Body of pancreas (tissue), 4 donors: Measurements from ENCODE around the gene MREG. TPM values are rescaled to one million over a fixed set of nuclear protein-coding genes. Genes with fewer than 3 reads are reported as not detected.
A peak's percentile ranks its signal among the peaks of the same experiment; 100 is the strongest.
"Not testable (repeated sequence)": the region's sequence is repeated elsewhere in the genome, so short reads cannot be mapped to it uniquely, and the experiment has no call there.

Experiments used
- ATAC-seq: fragments of 150-250 bp; one replicate; pipeline ENCODE4 v1.9.1; 2016
- DNase-seq, 4 donors: peaks; one replicate each; pipeline ENCODE4 v3.0.0-alpha.2; 2019
- H3K27ac ChIP-seq, 4 donors: fragments of 200-600 bp; sonication (generic); 1 replicate in 3 of 4; 2 replicates in 1 of 4; pipeline versions ENCODE4 v1.5.1 to v1.6.1; 2016 to 2019; ENCODE audit warnings: mild to moderate bottlenecking in 1 of 4, mixed read lengths in 1 of 4, moderate library complexity in 1 of 4
- H3K27me3 ChIP-seq, 2 donors: fragments of 200-600 bp; sonication (generic); one replicate each; pipeline ENCODE4 v1.6.0; 2016; ENCODE audit warnings: mild to moderate bottlenecking in 1 of 2
- H3K36me3 ChIP-seq, 2 donors: fragments of 200-600 bp; sonication (generic); replicated peaks in 1 of 2; 2 replicates each; pipeline ENCODE4 v1.5.1; 2016; ENCODE audit warnings: low read depth in 2 of 2; ENCODE audit not compliant: insufficient read depth in 1 of 2
- H3K4me1 ChIP-seq: fragments of 200-600 bp; sonication (generic); one replicate; pipeline ENCODE4 v1.6.0; 2016
- H3K4me3 ChIP-seq, 2 donors: fragments of 200-600 bp; sonication (generic); 1 replicate in 1 of 2; 2 replicates in 1 of 2; pipeline ENCODE4 v1.5.1; 2016 to 2019
- H3K9me3 ChIP-seq, 3 donors: fragments of 200-600 bp; sonication (generic); 1 replicate in 2 of 3; 2 replicates in 1 of 3; pipeline ENCODE4 v1.5.1; 2016
- CTCF ChIP-seq, 7 experiments: fragments of 450-650 bp in 4 of 7; fragments of 200-600 bp in 3 of 7; sonication (generic) in 3 of 7; IDR thresholded peaks; one replicate each; pipeline ENCODE4 v1.5.1; 2016 to 2019; ENCODE audit warnings: antibody characterized with exemption in 7 of 7
- POLR2A ChIP-seq, 3 donors: fragments of 450-650 bp; IDR thresholded peaks; one replicate each; pipeline ENCODE4 v1.6.1; 2016; ENCODE audit warnings: antibody characterized with exemption in 3 of 3, mild to moderate bottlenecking in 2 of 3
- WGBS, 2 donors: methylation state at CpG; one replicate each; pipeline ENCODE4 v1.1.5; 2017; 5-methylcytosine and 5-hydroxymethylcytosine counted together
- intact Hi-C: fragments of 100-400 bp; cut with DNase I; formaldehyde crosslinking; loops from one replicate; pipeline ENCODE4 v1.15.1; 2023
- total RNA-seq, 2 donors: library from RNA; depleted of rRNA; stranded (reverse); fragments of >200 nt; gene quantifications; one replicate each; pipeline ENCODE4 v1.1.0, GENCODE V29; 2016

Gene MREG
- total RNA-seq, 2 donors from 2014 or later = 3.6 TPM

- DNase-seq (no peak), ATAC-seq (no peak)
- WGBS, 2 donors = 74 to 77% methylated on average over 2 of the region's 2 CpGs
- H3K27ac ChIP-seq = no peak overlapping the region
- H3K4me1 ChIP-seq = peaks cover 4% of the 10 kb centered on the region
- intact Hi-C loops = no loop called here
- no peak overlapping the region for H3K4me3 ChIP-seq
- TF ChIP-seq POLR2A (IDR thresholded peaks at IDR 0.05) (no peak), CTCF (IDR thresholded peaks at IDR 0.05) (no peak)
- H3K36me3 ChIP-seq = no peaks in the 10 kb centered on the region
- H3K27me3 ChIP-seq = no peaks in the 10 kb centered on the region
- H3K9me3 ChIP-seq = no peaks in the 10 kb centered on the region
Observed at GRCh38 chr2:215979620-215980019, 33.7 kb downstream of the MREG start.

GRCh38 chr2:215974700-215975429 lies 38.5 kb downstream of the MREG start:
- intact Hi-C loops = no loop called here
- ATAC-seq (no peak), DNase-seq (no peak)
- TF ChIP-seq POLR2A (IDR thresholded peaks at IDR 0.05) = no peak
- H3K4me1 ChIP-seq = no peaks in the 10 kb centered on the region
- no peaks in the 10 kb centered on the region for H3K36me3 ChIP-seq
- no peak overlapping the region for H3K27ac ChIP-seq
- no peak overlapping the region for H3K4me3 ChIP-seq
- WGBS, 2 donors = 89 to 93% methylated on average over 2 of the region's 2 CpGs
- H3K27me3 ChIP-seq = no peaks in the 10 kb centered on the region
- no peaks in the 10 kb centered on the region for H3K9me3 ChIP-seq

GRCh38 chr2:215973954-215974699 lies 39.2 kb downstream of the MREG start:
- H3K27ac ChIP-seq = no peak overlapping the region
- peak in 1 of 4 donors; percentile 3 for DNase-seq
- ATAC-seq = no peak

GRCh38 chr2:215973145-215973792 lies 40.1 kb downstream of the MREG start:
- TF ChIP-seq POLR2A (IDR thresholded peaks at IDR 0.05) = no peak
- no peak for TF ChIP-seq CTCF (IDR thresholded peaks at IDR 0.05)
- ATAC-seq (no peak), DNase-seq (no peak)
- intact Hi-C loops = no loop called here
- no peak overlapping the region for H3K4me3 ChIP-seq
- H3K4me1 ChIP-seq = no peaks in the 10 kb centered on the region
- 67 to 71% methylated on average over 7 of the region's 7 CpGs for WGBS, 2 donors
- no peaks in the 10 kb centered on the region for H3K27me3 ChIP-seq
- no peak overlapping the region for H3K27ac ChIP-seq
- no peaks in the 10 kb centered on the region for H3K36me3 ChIP-seq
- H3K9me3 ChIP-seq = no peaks in the 10 kb centered on the region

More at GRCh38 chr2:215973954-215974699, 39.2 kb downstream of the MREG start:
- no peak overlapping the region for H3K4me3 ChIP-seq
- no peaks in the 10 kb centered on the region for H3K4me1 ChIP-seq
- intact Hi-C loops = no loop called here
- H3K9me3 ChIP-seq = no peaks in the 10 kb centered on the region
- TF ChIP-seq POLR2A (IDR thresholded peaks at IDR 0.05) = no peak
- 55 to 70% methylated on average over 6 of the region's 6 CpGs for WGBS, 2 donors
- no peaks in the 10 kb centered on the region for H3K36me3 ChIP-seq
- H3K27me3 ChIP-seq = no peaks in the 10 kb centered on the region

GRCh38 chr2:215971671-215972070 lies 41.7 kb downstream of the MREG start:
- H3K4me3 ChIP-seq = no peak overlapping the region
- ATAC-seq (no peak), DNase-seq (no peak)
- TF ChIP-seq POLR2A (IDR thresholded peaks at IDR 0.05) (no peak), CTCF (IDR thresholded peaks at IDR 0.05) (no peak)
- no peak overlapping the region for H3K27ac ChIP-seq
- H3K9me3 ChIP-seq = no peaks in the 10 kb centered on the region
- H3K36me3 ChIP-seq = no peaks in the 10 kb centered on the region
- intact Hi-C loops = no loop called here
- 89 to 96% methylated on average over 5 of the region's 5 CpGs for WGBS, 2 donors
- H3K27me3 ChIP-seq = no peaks in the 10 kb centered on the region
- no peaks in the 10 kb centered on the region for H3K4me1 ChIP-seq

- H3K27ac ChIP-seq, H3K27me3 ChIP-seq, intact Hi-C loops, H3K4me1 ChIP-seq, H3K36me3 ChIP-seq, H3K9me3 ChIP-seq, DNase-seq, ATAC-seq, H3K4me3 ChIP-seq: not testable (repeated sequence)
- WGBS, 2 donors = 93 to 96% methylated on average over 4 of the region's 4 CpGs
Observed at GRCh38 chr2:215970894-215971293, 42.5 kb downstream of the MREG start.
